Sigmoid colon (tissue), 7 donors: Measurements from ENCODE around the gene MYO5C. TPM values are rescaled to one million over a fixed set of nuclear protein-coding genes. Genes with fewer than 3 reads are reported as not detected.

Experiments
- DNase-seq: peaks from one replicate; pipeline ENCODE4 v3.0.0-alpha.2; 2019
- H3K27ac ChIP-seq, 4 donors: fragments of 200-600 bp; sonication (generic); one replicate each; pipeline ENCODE4 v1.5.1; 2016 to 2019; ENCODE audit warnings: mild to moderate bottlenecking in 1 of 4
- H3K27me3 ChIP-seq, 3 donors: fragments of 200-600 bp; sonication (generic); one replicate each; pipeline ENCODE4 v1.5.1; 2019; ENCODE audit warnings: mild to moderate bottlenecking in 1 of 3
- H3K36me3 ChIP-seq, 4 donors: fragments of 200-600 bp; sonication (generic); one replicate each; pipeline ENCODE4 v1.5.1; 2016 to 2019
- H3K4me1 ChIP-seq, 4 donors: fragments of 200-600 bp; sonication (generic); one replicate each; pipeline ENCODE4 v1.5.1; 2017 to 2019
- H3K4me3 ChIP-seq, 4 donors: fragments of 200-600 bp; sonication (generic); one replicate each; pipeline ENCODE4 v1.5.1; 2017 to 2019; ENCODE audit warnings: mild to moderate bottlenecking in 2 of 4, moderate library complexity in 1 of 4
- H3K9me3 ChIP-seq, 4 donors: fragments of 200-600 bp in 3 of 4; sonication (generic) in 3 of 4; one replicate each; pipeline versions ENCODE4 v1.5.1 to v1.6.1; 2013 to 2019
- EP300 ChIP-seq, 4 donors: sonication (generic); formaldehyde crosslinking; IDR thresholded peaks; one replicate each; pipeline ENCODE4 v1.6.1; 2017; ENCODE audit warnings: antibody characterized with exemption in 4 of 4
- POLR2A ChIP-seq, 2 donors: fragments of 450-650 bp; IDR thresholded peaks; one replicate each; pipeline ENCODE4 v1.6.1; 2016; ENCODE audit warnings: antibody characterized with exemption in 2 of 2, mild to moderate bottlenecking in 2 of 2, moderate library complexity in 2 of 2
- POLR2AphosphoS5 ChIP-seq, 4 donors: sonication (generic); formaldehyde crosslinking; IDR thresholded peaks; one replicate each; pipeline ENCODE4 v1.6.1; 2017; ENCODE audit warnings: antibody characterized with exemption in 4 of 4
- WGBS, 2 donors: extraction: QIAGEN DNeasy Blood & Tissue Kit; methylation state at CpG; one replicate each; pipeline ENCODE4 v1.1.7; 2013; 5-methylcytosine and 5-hydroxymethylcytosine counted together
- intact Hi-C: fragments of 100-400 bp; cut with DNase I; formaldehyde crosslinking; loops from one replicate; pipeline ENCODE4 v1.15.1; 2023
- polyA plus RNA-seq, 3 donors: library from polyadenylated mRNA; stranded (reverse); fragments of 200-250 nt; gene quantifications; one replicate each; pipeline ENCODE4 v1.2.3, GENCODE V29; 2013
- small RNA-seq, 3 donors: library from RNA; depleted of rRNA; stranded (forward); fragments of <200 nt; gene quantifications; one replicate each; pipeline ENCODE3, GENCODE V24; 2016
- total RNA-seq, 4 donors: library from RNA; depleted of rRNA; stranded (reverse); fragments of >200 nt; gene quantifications; one replicate each; pipeline ENCODE4 v1.1.0, GENCODE V29; 2016
- TF ChIP-seq, protein P1 (sequence below), 4 experiments: fragments of 450-650 bp in 3 of 4; fragments of 200-600 bp in 1 of 4; IDR thresholded peaks; one replicate each; pipeline ENCODE4 v1.5.1; 2016 to 2019; ENCODE audit warnings: antibody characterized with exemption in 4 of 4, mild to moderate bottlenecking in 3 of 4, moderate library complexity in 2 of 4
- donor health status: healthy with polysubstance abuse.
- donor health status: Bipolar disorder and iron deficiency.
- donor health status: healthy.

MYO5C gene
- total and polyA plus RNA-seq, 7 donors, result 3.6 to 16.5 (median 11.9) TPM

DNA sequence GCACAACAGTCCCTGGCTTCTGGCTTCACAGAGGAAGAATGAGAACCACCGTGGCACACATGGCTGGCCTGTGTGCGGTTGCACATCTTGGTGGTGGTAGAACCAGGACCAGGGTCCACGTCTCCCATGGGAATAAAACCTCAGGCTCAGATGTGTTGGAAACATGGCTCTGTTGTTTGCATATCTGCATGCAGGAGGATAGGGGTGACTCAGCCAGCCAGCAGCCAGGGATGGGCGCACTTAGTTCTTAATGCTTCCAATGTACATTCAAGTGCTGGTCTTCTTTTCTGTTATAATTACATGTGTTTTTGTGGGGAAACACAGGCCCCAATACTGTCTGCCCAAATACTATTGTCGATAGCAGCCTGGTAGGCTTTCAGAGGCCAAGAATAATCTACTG is 147.2 kb downstream of the MYO5C start:
- Histone ChIP-seq H3K9me3 (no peaks in the 10 kb centered on the region), H3K4me3 (no peak overlapping the region), H3K36me3 (peaks cover 7 to 41% (median 12%) of the 10 kb centered on the region in 4 donors), H3K27ac (no peak overlapping the region), H3K4me1 (no peaks in the 10 kb centered on the region), H3K27me3 (no peaks in the 10 kb centered on the region)
- intact Hi-C loops, result no loop called here
- no peak for DNase-seq
- WGBS, 2 donors, result 95 to 97% methylated on average over 5 of the region's 5 CpGs
- TF ChIP-seq, protein P1, sequence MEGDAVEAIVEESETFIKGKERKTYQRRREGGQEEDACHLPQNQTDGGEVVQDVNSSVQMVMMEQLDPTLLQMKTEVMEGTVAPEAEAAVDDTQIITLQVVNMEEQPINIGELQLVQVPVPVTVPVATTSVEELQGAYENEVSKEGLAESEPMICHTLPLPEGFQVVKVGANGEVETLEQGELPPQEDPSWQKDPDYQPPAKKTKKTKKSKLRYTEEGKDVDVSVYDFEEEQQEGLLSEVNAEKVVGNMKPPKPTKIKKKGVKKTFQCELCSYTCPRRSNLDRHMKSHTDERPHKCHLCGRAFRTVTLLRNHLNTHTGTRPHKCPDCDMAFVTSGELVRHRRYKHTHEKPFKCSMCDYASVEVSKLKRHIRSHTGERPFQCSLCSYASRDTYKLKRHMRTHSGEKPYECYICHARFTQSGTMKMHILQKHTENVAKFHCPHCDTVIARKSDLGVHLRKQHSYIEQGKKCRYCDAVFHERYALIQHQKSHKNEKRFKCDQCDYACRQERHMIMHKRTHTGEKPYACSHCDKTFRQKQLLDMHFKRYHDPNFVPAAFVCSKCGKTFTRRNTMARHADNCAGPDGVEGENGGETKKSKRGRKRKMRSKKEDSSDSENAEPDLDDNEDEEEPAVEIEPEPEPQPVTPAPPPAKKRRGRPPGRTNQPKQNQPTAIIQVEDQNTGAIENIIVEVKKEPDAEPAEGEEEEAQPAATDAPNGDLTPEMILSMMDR (IDR thresholded peaks at IDR 0.05), result no peak
- TF ChIP-seq POLR2A (IDR thresholded peaks at IDR 0.05) (no peak), POLR2AphosphoS5 (IDR thresholded peaks at IDR 0.05) (no peak), EP300 (IDR thresholded peaks at IDR 0.05) (no peak)

DNA sequence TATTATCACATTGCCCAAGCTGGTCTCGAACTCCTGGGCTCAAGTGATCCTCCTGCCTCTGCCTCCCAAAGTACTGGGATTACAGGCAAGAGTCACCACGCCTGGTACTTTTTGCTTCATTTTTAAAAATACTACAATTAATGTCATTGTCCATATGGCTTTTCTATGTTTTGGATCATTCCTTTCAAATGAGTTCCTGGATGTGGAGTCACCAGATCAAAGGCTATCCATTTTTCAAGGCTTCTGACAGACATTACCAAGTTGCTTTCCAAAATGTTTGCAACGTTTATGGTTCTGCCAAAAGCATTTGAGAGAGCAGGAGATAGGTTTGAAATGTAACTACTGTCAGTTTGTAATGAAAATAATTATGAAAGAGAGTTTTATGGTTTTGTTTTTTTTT is 148.8 kb downstream of the MYO5C start:
- Histone ChIP-seq H3K36me3 (peaks cover 6 to 30% (median 12%) of the 10 kb centered on the region in 4 donors), H3K9me3 (no peaks in the 10 kb centered on the region), H3K27ac (no peak overlapping the region), H3K4me1 (no peaks in the 10 kb centered on the region), H3K27me3 (no peaks in the 10 kb centered on the region), H3K4me3 (no peak overlapping the region)
- no peak for TF ChIP-seq EP300 (IDR thresholded peaks at IDR 0.05)
- TF ChIP-seq, protein P1 (IDR thresholded peaks at IDR 0.05), result no peak
- no peak for TF ChIP-seq POLR2A (IDR thresholded peaks at IDR 0.05)
- TF ChIP-seq POLR2AphosphoS5 (IDR thresholded peaks at IDR 0.05), result no peak
- intact Hi-C loops, result no loop called here
- DNase-seq, result no peak
- 79 to 89% methylated on average over 3 of the region's 3 CpGs for WGBS, 2 donors

DNA sequence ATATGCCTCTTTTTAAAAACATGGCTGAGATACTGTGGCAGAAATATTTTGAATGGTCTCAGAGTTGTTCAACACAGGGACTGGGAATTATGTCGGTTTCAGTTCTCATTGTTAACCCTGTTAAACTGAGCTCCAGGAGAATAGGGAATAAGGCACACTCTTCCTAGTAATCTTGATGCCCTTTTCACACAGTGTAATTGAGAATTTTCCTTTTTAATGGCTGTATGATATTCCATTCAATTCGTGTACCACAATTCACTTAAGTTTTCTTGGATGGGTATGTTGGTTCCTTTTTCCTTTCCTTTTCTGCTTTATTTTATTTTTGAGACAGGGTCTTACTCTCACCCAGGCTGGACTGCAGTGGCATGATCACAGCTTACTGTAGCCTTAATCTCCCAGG is 149.3 kb downstream of the MYO5C start:
- no peaks in the 10 kb centered on the region for H3K27me3 ChIP-seq
- H3K4me1 ChIP-seq, result no peaks in the 10 kb centered on the region
- WGBS, 2 donors, result 95 to 96% methylated on average over 2 of the region's 2 CpGs
- H3K27ac ChIP-seq, result no peak overlapping the region
- H3K9me3 ChIP-seq, result no peaks in the 10 kb centered on the region
- H3K36me3 ChIP-seq, result peaks cover under 1 to 24% (median 12%) of the 10 kb centered on the region in 4 donors
- intact Hi-C loops, result no loop called here
- TF ChIP-seq POLR2A (IDR thresholded peaks at IDR 0.05), result no peak
- DNase-seq, result no peak
- H3K4me3 ChIP-seq, result no peak overlapping the region

DNA sequence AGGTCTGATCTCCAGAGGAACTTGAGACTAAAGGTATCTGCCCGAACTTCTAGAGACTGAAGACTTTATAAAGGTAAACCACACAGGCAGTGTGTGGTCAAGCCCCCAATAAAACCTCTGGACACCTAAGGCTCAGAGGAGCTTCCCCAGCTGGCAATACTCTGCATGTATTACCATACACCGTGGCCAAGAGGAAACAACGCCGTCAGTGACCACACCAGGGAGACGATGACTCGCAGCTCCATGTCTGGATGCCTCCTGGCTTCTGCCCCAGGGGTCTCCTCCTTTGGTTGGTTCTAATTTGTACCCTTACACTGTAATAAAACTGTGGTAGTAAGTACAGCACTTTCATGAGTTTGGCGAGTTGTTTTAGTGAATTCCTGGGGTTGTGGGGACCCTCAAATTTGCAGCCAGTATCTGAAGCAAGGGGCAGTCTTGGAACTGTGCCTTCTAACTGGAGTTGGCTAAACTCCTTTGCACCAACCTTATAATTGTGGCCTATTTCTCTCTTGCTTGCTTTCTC is 150.9 kb downstream of the MYO5C start:
- Histone ChIP-seq H3K9me3 (no peaks in the 10 kb centered on the region), H3K27ac (no peak overlapping the region), H3K4me3 (no peak overlapping the region), H3K4me1 (peaks cover 0 to 1% (median 0%) of the 10 kb centered on the region in 4 donors), H3K36me3 (peaks cover 0 to 22% (median 5%) of the 10 kb centered on the region in 4 donors), H3K27me3 (no peaks in the 10 kb centered on the region)
- TF ChIP-seq EP300 (IDR thresholded peaks at IDR 0.05) (no peak), POLR2AphosphoS5 (IDR thresholded peaks at IDR 0.05) (no peak), POLR2A (IDR thresholded peaks at IDR 0.05) (no peak)
- TF ChIP-seq, protein P1 (IDR thresholded peaks at IDR 0.05), result no peak
- DNase-seq, result no peak
- 88 to 91% methylated on average over 7 of the region's 7 CpGs for WGBS, 2 donors
- intact Hi-C loops, result loop anchor here (5.0 kb wide), 3 partner anchors 33 to 257 kb away; partner anchors contain the start of gene LEO1

DNA sequence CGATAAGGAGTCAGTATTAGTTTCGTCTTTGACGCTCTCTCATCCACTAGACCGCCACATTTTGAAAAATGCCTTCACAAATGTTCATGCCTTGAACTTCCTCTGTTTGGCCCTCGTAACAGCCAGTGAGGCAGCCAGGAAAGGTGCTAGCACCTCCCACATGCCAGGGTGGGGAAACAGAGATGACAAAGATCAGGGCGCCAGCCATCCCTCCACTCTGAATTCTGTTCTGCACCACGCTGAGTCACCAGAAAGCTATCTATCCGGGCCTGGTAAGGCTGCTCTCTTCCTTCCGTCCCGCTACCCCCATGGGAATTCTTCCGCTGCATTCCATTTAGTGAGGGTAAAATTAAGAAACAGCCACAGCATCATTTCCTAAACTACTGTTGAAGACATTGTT is 151.7 kb downstream of the MYO5C start:
- H3K4me1 ChIP-seq, result peaks cover 0 to 7% (median 0%) of the 10 kb centered on the region in 4 donors
- no peak overlapping the region for H3K27ac ChIP-seq
- H3K4me3 ChIP-seq, result no peak overlapping the region
- H3K36me3 ChIP-seq, result peaks cover 0 to 13% (median under 1%) of the 10 kb centered on the region in 4 donors
- no peaks in the 10 kb centered on the region for H3K27me3 ChIP-seq
- TF ChIP-seq POLR2A (IDR thresholded peaks at IDR 0.05) (no peak), POLR2AphosphoS5 (IDR thresholded peaks at IDR 0.05) (no peak), EP300 (IDR thresholded peaks at IDR 0.05) (no peak)
- TF ChIP-seq, protein P1 (IDR thresholded peaks at IDR 0.05), result no peak
- no peaks in the 10 kb centered on the region for H3K9me3 ChIP-seq
- WGBS, 2 donors, result 87% methylated on average over 11 of the region's 11 CpGs
- DNase-seq, result no peak
- intact Hi-C loops, result loop anchor here (5.0 kb wide), 3 partner anchors 33 to 257 kb away; partner anchors contain the start of gene LEO1

Small RNA genes lying within 50 kb of the gene (small RNA-seq; reads per million reads assigned to genes)
- gene MIR1266 (0 reads per million in 3 donors), gene RF00019 (0 reads per million in 3 donors)

Other genes with a start within 250 kb of the MYO5C start
- gene BCL2L10, start 183.0 kb downstream of the MYO5C start, total RNA-seq, result under 1 TPM in 1 of 4 donors, not detected in 3; 0.33 TPM
- 1 to 10 TPM in 2 of 3 donors, under 1 TPM in 1; 0.60 to 5.8 (median 1.5) TPM for gene BCL2L10, start 183.0 kb downstream of the MYO5C start, polyA plus RNA-seq
- gene GNB5, start 104.4 kb downstream of the MYO5C start, total RNA-seq, result 10 to 100 TPM; 31.9 to 39.9 (median 35.6) TPM
- gene GNB5, start 104.4 kb downstream of the MYO5C start, polyA plus RNA-seq, result 10 to 100 TPM in 1 of 3 donors, 1 to 10 TPM in 2; 7.8 to 16.5 (median 9.0) TPM
- 10 to 100 TPM; 23.5 to 46.0 (median 26.3) TPM for gene MYO5A, start 233.1 kb upstream of the MYO5C start, total RNA-seq
- 1 to 10 TPM; 2.1 to 6.5 (median 4.8) TPM for gene MYO5A, start 233.1 kb upstream of the MYO5C start, polyA plus RNA-seq